Measurements from ENCODE around the gene PANX2.

Gene PANX2

GRCh38 chr22:50171319-50171964 lies 911 bp downstream of the PANX2 start:
- Histone ChIP-seq H3K27me3 (ENCODE audit: insufficient read depth, poor library complexity, severe bottlenecking) (peaks cover 7% of the 10 kb centered on the region), H3K9me3 (ENCODE audit: severe bottlenecking) (no peaks in the 10 kb centered on the region), H3K4me3 (ENCODE audit: severe bottlenecking) (no peak overlapping the region), H3K4me1 (ENCODE audit: insufficient read depth, poor library complexity, severe bottlenecking) (no peaks in the 10 kb centered on the region), H3K27ac (ENCODE audit: poor library complexity, severe bottlenecking) (no peak overlapping the region), H3K36me3 (ENCODE audit: low read depth) (no peaks in the 10 kb centered on the region)
- ATAC-seq (ENCODE audit: low read depth) (0 out of 3 replicates have a peak, but pooled peaks have one; percentile 6), DNase-seq (ENCODE audit: low spot score) (no peak)
- no peak for TF ChIP-seq CTCF (IDR thresholded peaks at IDR 0.05; ENCODE audit: poor library complexity, severe bottlenecking)

- H3K9me3 ChIP-seq (ENCODE audit: severe bottlenecking), result no peaks in the 10 kb centered on the region
- no peak overlapping the region for H3K27ac ChIP-seq (ENCODE audit: poor library complexity, severe bottlenecking)
- ATAC-seq (ENCODE audit: low read depth) (peak; percentile 4; the same call in 1 of the 3 replicates), DNase-seq (ENCODE audit: low spot score) (no peak)
- H3K4me3 ChIP-seq (ENCODE audit: severe bottlenecking), result no peak overlapping the region
- no peak for TF ChIP-seq CTCF (IDR thresholded peaks at IDR 0.05; ENCODE audit: poor library complexity, severe bottlenecking)
- H3K27me3 ChIP-seq (ENCODE audit: insufficient read depth, poor library complexity, severe bottlenecking), result peaks cover 7% of the 10 kb centered on the region
- H3K4me1 ChIP-seq (ENCODE audit: insufficient read depth, poor library complexity, severe bottlenecking), result no peaks in the 10 kb centered on the region
- no peaks in the 10 kb centered on the region for H3K36me3 ChIP-seq (ENCODE audit: low read depth)
Measured at GRCh38 chr22:50171965-50172421, 1.5 kb downstream of the PANX2 start.

GRCh38 chr22:50173311-50173982 lies 2.9 kb downstream of the PANX2 start:
- Histone ChIP-seq H3K27ac (ENCODE audit: poor library complexity, severe bottlenecking) (no peak overlapping the region), H3K4me1 (ENCODE audit: insufficient read depth, poor library complexity, severe bottlenecking) (no peaks in the 10 kb centered on the region), H3K9me3 (ENCODE audit: severe bottlenecking) (no peaks in the 10 kb centered on the region), H3K4me3 (ENCODE audit: severe bottlenecking) (no peak overlapping the region), H3K36me3 (ENCODE audit: low read depth) (no peaks in the 10 kb centered on the region), H3K27me3 (ENCODE audit: insufficient read depth, poor library complexity, severe bottlenecking) (peaks cover 7% of the 10 kb centered on the region)
- no peak for ATAC-seq (ENCODE audit: low read depth)
- no peak for DNase-seq (ENCODE audit: low spot score)
- TF ChIP-seq CTCF (IDR thresholded peaks at IDR 0.05; ENCODE audit: poor library complexity, severe bottlenecking), result no peak

GRCh38 chr22:50173983-50174355 lies 3.4 kb downstream of the PANX2 start:
- H3K9me3 ChIP-seq (ENCODE audit: severe bottlenecking), result no peaks in the 10 kb centered on the region
- no peak for ATAC-seq (ENCODE audit: low read depth)
- no peak for TF ChIP-seq CTCF (IDR thresholded peaks at IDR 0.05; ENCODE audit: poor library complexity, severe bottlenecking)
- no peaks in the 10 kb centered on the region for H3K36me3 ChIP-seq (ENCODE audit: low read depth)
- H3K4me1 ChIP-seq (ENCODE audit: insufficient read depth, poor library complexity, severe bottlenecking), result no peaks in the 10 kb centered on the region
- H3K27ac ChIP-seq (ENCODE audit: poor library complexity, severe bottlenecking), result no peak overlapping the region
- H3K27me3 ChIP-seq (ENCODE audit: insufficient read depth, poor library complexity, severe bottlenecking), result peaks cover 4% of the 10 kb centered on the region
- no peak overlapping the region for H3K4me3 ChIP-seq (ENCODE audit: severe bottlenecking)
- DNase-seq (ENCODE audit: low spot score), result no peak

Data from RWPE2 (cell line).